Suprapubic skin (tissue), 4 donors: Measurements from ENCODE around the gene TUBGCP5. TPM values are rescaled to one million over a fixed set of nuclear protein-coding genes. Genes with fewer than 3 reads are reported as not detected.
A peak's percentile ranks its signal among the peaks of the same experiment; 100 is the strongest.

ENCODE experiments used
- DNase-seq, 2 donors: peaks; one replicate each; pipeline ENCODE4 v3.0.0-alpha.2; 2019; ENCODE audit warnings: low spot score in 2 of 2
- H3K27ac ChIP-seq: fragments of 200-600 bp; sonication (generic); one replicate; pipeline ENCODE4 v1.5.1; 2019
- H3K27me3 ChIP-seq: fragments of 200-600 bp; sonication (generic); one replicate; pipeline ENCODE4 v1.5.1; 2019
- H3K36me3 ChIP-seq: fragments of 200-600 bp; sonication (generic); one replicate; pipeline ENCODE4 v1.5.1; 2019
- H3K4me1 ChIP-seq: fragments of 200-600 bp; sonication (generic); one replicate; pipeline ENCODE4 v1.5.1; 2019
- H3K4me3 ChIP-seq: fragments of 200-600 bp; sonication (generic); one replicate; pipeline ENCODE4 v1.5.1; 2019; ENCODE audit warnings: mild to moderate bottlenecking
- H3K9me3 ChIP-seq: fragments of 200-600 bp; sonication (generic); one replicate; pipeline ENCODE4 v1.5.1; 2019
- EP300 ChIP-seq: sonication (generic); formaldehyde crosslinking; IDR thresholded peaks from one replicate; pipeline ENCODE4 v1.6.1; 2017; ENCODE audit warnings: antibody characterized with exemption
- POLR2A ChIP-seq, 2 donors: fragments of 450-650 bp; IDR thresholded peaks; one replicate each; pipeline ENCODE4 v1.6.1; 2017; ENCODE audit warnings: antibody characterized with exemption in 2 of 2, mild to moderate bottlenecking in 2 of 2, moderate library complexity in 2 of 2
- POLR2AphosphoS5 ChIP-seq, 3 donors: sonication (generic); formaldehyde crosslinking; IDR thresholded peaks; one replicate each; pipeline ENCODE4 v1.6.1; 2017; ENCODE audit warnings: antibody characterized with exemption in 3 of 3
- WGBS: methylation state at CpG from one replicate; pipeline ENCODE4 v1.1.5; 2018; 5-methylcytosine and 5-hydroxymethylcytosine counted together
- total RNA-seq, 4 donors: library from RNA; depleted of rRNA; stranded (reverse); fragments of >200 nt; gene quantifications; one replicate each; pipeline ENCODE4 v1.1.0, GENCODE V29; 2016
- TF ChIP-seq, protein P1 (sequence below), 2 donors: fragments of 200-600 bp in 1 of 2; fragments of 450-650 bp in 1 of 2; sonication (generic) in 1 of 2; IDR thresholded peaks; one replicate each; pipeline ENCODE4 v1.5.1; 2016 to 2019; ENCODE audit warnings: antibody characterized with exemption in 2 of 2, mild to moderate bottlenecking in 1 of 2, moderate library complexity in 1 of 2

TUBGCP5 gene
- total RNA-seq, 4 donors from 2014 or later = 10.7 to 39.2 (median 18.2) TPM

DNA sequence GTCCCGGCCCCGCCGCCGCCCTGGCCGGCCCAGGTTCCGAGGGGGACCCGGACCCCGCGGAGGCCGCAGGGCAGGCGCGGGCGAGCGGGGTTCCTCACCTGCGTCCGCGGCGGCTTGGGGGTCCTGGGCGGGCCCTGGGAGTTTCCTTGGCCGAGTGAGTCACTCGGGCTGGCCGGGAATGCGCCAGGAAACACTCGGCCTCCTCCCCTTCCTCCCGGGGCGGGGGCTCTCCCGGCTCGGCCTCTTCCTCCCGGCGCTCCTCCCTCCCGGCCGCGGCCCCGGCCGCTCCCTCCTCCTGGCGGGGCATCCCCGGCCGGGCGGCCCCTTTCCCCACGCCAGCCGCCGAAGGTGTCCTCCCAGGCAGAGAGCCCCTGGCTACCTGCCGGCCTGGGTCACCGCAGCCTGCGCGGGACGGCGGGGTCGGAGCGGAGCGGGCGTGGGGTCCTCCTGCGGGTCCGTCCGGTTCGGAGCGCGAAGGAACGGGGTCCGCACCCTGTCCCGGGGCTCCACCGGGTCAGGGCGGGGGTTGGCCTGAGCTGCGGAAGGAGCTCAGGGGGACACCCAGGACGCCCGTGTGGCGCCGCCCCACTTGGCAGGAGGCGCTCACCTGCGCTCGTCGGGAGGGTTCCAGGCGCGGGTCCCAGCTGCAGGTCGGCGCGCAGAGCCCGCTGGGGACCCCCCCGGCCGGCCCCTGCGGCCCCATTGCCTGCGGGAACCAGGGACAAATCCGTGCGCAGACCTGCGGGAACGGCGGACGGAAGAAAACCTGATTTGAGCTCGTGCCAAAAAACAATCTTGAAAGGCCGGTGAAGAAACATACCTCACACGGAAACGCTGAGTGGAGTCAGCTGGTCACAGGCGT is 58.9 kb downstream of the TUBGCP5 start, which contains the start of gene CYFIP1:
Gene CYFIP1 (minus strand): TSS at position 180 of the 862 bp plus-strand sequence. CDS start 33,083 bp downstream, outside the sequence.
- Histone ChIP-seq H3K27me3 (no peaks in the 10 kb centered on the region), H3K36me3 (no peaks in the 10 kb centered on the region), H3K4me1 (peaks cover 23% of the 10 kb centered on the region), H3K4me3 (peak within 1 kb of the TSS; percentile 84), H3K9me3 (no peaks in the 10 kb centered on the region), H3K27ac (peak within 1 kb of the TSS; percentile 83)
- peak; percentile 88 to 90 for DNase-seq
- peak in 1 of 3 donors; percentile 42 for TF ChIP-seq POLR2AphosphoS5 (IDR thresholded peaks at IDR 0.05)
- no peak for TF ChIP-seq POLR2A (IDR thresholded peaks at IDR 0.05)
- WGBS = 0% methylated on average over 8 of the region's 93 CpGs

DNA sequence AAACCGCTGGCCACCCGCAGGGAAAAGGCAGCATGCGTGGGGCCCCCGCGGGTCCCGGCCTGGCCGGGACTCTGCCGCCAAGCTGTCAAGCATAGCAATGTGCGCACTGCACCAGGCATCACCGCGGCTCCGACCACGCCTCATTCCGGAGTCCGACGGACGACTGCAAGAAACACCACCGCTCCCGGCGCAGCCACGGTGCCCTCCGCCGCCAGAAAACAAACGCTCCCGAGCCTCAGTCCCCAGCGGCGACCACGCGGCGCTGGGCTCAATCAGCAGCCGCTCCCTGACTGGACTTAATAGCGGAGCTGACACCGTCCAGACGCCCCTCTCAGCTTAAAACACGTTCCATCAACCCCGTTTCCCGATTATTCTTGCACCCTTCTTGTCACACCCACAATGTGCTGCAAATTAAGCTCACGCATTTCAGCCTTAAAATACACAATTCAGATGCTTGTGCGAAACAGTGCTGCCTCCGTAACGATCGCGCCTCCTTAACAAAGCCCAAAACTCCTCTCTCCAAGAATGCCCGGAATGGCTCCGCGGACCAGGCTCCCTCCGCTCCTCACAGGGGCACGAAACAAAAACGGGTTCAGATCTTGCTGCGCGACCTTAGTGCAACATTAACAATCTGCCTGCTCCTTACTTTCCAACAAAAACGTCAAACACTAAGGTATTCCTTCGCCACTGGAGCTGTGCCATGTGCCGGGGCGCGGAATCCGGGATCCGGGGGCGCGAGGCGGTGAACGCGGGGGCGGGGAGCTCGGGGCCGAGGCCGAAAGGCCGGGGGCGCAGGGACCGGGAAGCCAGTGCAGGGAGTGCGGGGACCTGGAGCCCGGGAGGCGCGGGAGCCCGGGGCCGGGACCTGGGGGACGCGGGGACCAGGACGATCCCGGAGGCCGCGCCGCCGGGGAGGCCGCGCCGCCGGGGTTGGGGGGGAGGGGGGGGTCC is 59.9 kb downstream of the TUBGCP5 start:
- DNase-seq = peak; percentile 72 to 89
- TF ChIP-seq POLR2A (IDR thresholded peaks at IDR 0.05) (no peak), EP300 (no peak), POLR2AphosphoS5 (IDR thresholded peaks at IDR 0.05) (no peak)
- TF ChIP-seq, protein P1, sequence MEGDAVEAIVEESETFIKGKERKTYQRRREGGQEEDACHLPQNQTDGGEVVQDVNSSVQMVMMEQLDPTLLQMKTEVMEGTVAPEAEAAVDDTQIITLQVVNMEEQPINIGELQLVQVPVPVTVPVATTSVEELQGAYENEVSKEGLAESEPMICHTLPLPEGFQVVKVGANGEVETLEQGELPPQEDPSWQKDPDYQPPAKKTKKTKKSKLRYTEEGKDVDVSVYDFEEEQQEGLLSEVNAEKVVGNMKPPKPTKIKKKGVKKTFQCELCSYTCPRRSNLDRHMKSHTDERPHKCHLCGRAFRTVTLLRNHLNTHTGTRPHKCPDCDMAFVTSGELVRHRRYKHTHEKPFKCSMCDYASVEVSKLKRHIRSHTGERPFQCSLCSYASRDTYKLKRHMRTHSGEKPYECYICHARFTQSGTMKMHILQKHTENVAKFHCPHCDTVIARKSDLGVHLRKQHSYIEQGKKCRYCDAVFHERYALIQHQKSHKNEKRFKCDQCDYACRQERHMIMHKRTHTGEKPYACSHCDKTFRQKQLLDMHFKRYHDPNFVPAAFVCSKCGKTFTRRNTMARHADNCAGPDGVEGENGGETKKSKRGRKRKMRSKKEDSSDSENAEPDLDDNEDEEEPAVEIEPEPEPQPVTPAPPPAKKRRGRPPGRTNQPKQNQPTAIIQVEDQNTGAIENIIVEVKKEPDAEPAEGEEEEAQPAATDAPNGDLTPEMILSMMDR (IDR thresholded peaks at IDR 0.05) = no peak
- WGBS = under 1% methylated on average over 53 of the region's 88 CpGs

DNA sequence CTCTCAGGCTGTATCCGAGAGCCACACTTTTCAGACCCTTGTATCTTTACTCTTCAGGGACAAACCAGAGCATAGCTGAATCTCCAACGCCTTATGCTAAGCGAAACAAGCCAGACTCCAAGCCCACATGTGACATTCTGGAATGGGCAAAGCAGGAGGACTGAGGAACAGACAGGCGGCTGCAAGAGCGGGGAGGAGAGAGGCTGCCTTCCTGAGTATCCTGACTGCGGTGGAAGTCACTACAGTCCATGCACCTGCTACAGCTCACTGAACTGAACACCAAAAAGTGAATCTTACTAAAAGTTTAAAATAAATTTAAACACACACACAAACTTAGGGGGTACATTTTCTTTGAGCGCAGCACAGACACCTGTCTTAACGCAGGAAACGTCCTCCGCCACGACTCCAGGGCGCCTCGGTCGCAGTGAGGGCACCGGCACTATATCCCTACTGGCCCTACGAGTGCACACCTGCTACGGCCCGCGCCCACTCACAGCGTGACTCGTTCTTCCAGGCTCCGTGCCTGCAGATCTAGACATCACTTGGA is 60.6 kb downstream of the TUBGCP5 start:
- TF ChIP-seq POLR2AphosphoS5 (IDR thresholded peaks at IDR 0.05) = no peak
- TF ChIP-seq, protein P1 (IDR thresholded peaks at IDR 0.05) = no peak
- no peak for TF ChIP-seq EP300
- TF ChIP-seq POLR2A (IDR thresholded peaks at IDR 0.05) = no peak
- Histone ChIP-seq H3K27ac (peak overlapping the region; percentile 83), H3K4me1 (peaks cover 23% of the 10 kb centered on the region), H3K27me3 (no peaks in the 10 kb centered on the region), H3K4me3 (peak overlapping the region; percentile 84), H3K9me3 (no peaks in the 10 kb centered on the region), H3K36me3 (no peaks in the 10 kb centered on the region)
- DNase-seq = peak in 1 of 2 donors; percentile 35
- WGBS = 19% methylated on average over 16 of the region's 22 CpGs

More for the DNA sequence above, 59.9 kb downstream of the TUBGCP5 start:
- Histone ChIP-seq H3K4me3 (peak overlapping the region; percentile 84), H3K9me3 (no peaks in the 10 kb centered on the region), H3K27ac (peak overlapping the region; percentile 83), H3K4me1 (peaks cover 23% of the 10 kb centered on the region), H3K27me3 (no peaks in the 10 kb centered on the region), H3K36me3 (no peaks in the 10 kb centered on the region)

DNA sequence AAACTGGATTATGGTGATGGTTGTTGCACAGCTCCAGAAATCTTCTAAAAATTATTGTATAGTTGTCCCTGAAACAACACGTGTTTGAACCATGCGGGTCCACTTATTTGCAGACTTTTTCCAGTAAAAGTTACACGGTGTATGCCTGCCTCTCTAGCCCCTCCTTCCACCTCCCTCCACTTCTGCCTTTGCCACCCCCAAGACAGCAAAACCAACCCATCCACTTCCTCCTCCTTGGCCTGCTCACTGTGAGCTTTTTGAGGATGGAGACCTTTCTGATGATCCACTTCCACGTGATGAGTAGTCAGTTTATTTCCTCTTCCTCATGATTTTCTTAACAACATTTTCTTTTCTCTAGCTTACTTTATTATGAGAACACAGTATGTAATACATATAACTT is 64.6 kb downstream of the TUBGCP5 start:
- Histone ChIP-seq H3K4me1 (peaks cover 20% of the 10 kb centered on the region), H3K27ac (no peak overlapping the region), H3K4me3 (no peak overlapping the region), H3K27me3 (no peaks in the 10 kb centered on the region), H3K36me3 (no peaks in the 10 kb centered on the region), H3K9me3 (no peaks in the 10 kb centered on the region)
- TF ChIP-seq, protein P1 (IDR thresholded peaks at IDR 0.05) = no peak
- TF ChIP-seq POLR2AphosphoS5 (IDR thresholded peaks at IDR 0.05) (no peak), POLR2A (IDR thresholded peaks at IDR 0.05) (no peak), EP300 (no peak)
- 63% methylated on average over 4 of the region's 4 CpGs for WGBS
- DNase-seq = peak in 1 of 2 donors; percentile 45

DNA sequence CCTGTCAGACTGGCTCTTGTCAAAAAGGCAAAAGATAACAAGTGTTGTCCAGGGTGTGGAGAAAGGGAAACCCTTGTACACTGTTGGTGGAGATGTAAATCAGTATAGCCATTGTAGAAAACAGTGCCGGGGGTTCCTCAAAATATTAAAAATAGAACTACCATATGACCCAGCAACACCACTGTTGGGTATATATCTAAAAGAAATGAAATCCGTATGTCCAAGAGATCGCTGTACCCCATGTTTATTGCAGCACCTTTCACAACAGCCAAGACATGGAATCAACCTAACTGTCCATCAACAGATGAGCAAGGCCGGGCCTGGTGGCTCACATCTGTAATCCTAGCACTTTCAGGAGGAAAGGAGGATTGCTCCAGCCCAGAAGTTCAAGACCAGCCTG is 65.4 kb downstream of the TUBGCP5 start:
- H3K27me3 ChIP-seq = no peaks in the 10 kb centered on the region
- TF ChIP-seq, protein P1 (IDR thresholded peaks at IDR 0.05) = no peak
- TF ChIP-seq POLR2AphosphoS5 (IDR thresholded peaks at IDR 0.05) = no peak
- no peak for TF ChIP-seq POLR2A (IDR thresholded peaks at IDR 0.05)
- TF ChIP-seq EP300 = no peak
- no peaks in the 10 kb centered on the region for H3K36me3 ChIP-seq
- no peak overlapping the region for H3K27ac ChIP-seq
- WGBS = 85% methylated on average over 4 of the region's 4 CpGs
- H3K9me3 ChIP-seq = no peaks in the 10 kb centered on the region
- no peak overlapping the region for H3K4me3 ChIP-seq
- H3K4me1 ChIP-seq = peaks cover 15% of the 10 kb centered on the region
- no peak for DNase-seq
